GM12874 (cell line): ENCODE measurements around the gene ZCCHC2.

Source experiments
- TF ChIP-seq, protein P1 (sequence below): IDR thresholded peaks from 2 replicates; pipeline ENCODE4 v1.5.1; 2011; ENCODE audit warnings: low read depth, mild to moderate bottlenecking, control low read depth, low read length, moderate library complexity; ENCODE audit not compliant: insufficient read depth

The ZCCHC2 gene

GRCh38 chr18:62522178-62522503 is 684 bp upstream of the ZCCHC2 start:
- TF ChIP-seq, protein P1, sequence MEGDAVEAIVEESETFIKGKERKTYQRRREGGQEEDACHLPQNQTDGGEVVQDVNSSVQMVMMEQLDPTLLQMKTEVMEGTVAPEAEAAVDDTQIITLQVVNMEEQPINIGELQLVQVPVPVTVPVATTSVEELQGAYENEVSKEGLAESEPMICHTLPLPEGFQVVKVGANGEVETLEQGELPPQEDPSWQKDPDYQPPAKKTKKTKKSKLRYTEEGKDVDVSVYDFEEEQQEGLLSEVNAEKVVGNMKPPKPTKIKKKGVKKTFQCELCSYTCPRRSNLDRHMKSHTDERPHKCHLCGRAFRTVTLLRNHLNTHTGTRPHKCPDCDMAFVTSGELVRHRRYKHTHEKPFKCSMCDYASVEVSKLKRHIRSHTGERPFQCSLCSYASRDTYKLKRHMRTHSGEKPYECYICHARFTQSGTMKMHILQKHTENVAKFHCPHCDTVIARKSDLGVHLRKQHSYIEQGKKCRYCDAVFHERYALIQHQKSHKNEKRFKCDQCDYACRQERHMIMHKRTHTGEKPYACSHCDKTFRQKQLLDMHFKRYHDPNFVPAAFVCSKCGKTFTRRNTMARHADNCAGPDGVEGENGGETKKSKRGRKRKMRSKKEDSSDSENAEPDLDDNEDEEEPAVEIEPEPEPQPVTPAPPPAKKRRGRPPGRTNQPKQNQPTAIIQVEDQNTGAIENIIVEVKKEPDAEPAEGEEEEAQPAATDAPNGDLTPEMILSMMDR: no peak

DNA sequence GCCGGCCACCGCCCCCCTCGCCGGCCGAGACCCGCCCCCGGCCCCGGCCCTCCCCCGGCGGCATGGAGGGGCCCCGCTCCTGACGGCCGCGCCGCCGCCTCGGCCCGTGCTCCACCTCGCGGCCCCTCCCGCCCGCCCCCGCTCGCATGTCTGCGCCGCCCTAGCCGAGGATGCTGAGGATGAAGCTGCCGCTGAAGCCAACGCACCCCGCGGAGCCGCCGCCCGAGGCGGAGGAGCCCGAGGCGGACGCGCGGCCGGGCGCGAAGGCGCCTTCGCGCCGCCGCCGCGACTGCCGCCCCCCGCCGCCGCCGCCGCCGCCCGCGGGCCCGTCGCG is 397 bp downstream of the ZCCHC2 start:
- TF ChIP-seq, protein P1: no peak

GRCh38 chr18:62523631-62524439 is 1.0 kb downstream of the ZCCHC2 start:
- TF ChIP-seq, protein P1: no peak

DNA sequence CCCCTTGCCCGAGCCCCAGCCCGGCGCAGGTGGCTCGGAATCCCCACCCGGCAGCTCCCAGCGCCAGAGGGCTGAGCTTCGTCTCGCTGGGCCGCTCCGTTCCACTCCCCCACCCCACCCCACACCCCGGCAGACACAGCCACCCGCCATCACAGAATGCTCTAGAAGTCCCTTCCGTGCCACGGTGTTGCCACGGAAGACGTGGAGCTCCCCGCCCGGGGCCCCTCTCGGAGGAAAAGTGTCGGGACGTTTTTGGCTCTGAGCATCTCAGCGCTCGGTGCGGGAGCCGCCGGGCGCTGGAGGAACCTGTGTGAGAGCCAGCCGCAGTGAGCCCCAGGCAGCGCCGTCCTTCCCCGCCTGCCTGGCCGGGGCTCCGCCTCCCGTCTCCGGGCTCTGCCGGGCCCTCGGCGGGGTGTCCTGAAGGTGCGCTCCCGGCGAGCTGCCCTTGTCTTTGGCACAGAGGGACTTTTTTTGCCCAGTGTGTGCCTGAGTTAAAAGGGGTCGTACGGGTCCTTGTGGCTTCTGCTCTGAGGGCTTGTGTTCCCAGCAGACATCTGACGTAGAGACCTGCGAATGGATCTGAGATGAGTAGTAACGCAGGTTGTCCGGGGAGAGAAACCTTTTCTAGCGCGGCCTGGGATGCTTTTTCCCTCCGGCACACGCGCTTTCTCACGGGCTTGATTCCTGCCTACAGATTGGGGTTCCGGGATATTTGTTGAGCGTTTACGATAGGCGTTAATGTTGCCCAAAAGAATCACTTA is 1.8 kb downstream of the ZCCHC2 start:
- TF ChIP-seq, protein P1: no peak

DNA sequence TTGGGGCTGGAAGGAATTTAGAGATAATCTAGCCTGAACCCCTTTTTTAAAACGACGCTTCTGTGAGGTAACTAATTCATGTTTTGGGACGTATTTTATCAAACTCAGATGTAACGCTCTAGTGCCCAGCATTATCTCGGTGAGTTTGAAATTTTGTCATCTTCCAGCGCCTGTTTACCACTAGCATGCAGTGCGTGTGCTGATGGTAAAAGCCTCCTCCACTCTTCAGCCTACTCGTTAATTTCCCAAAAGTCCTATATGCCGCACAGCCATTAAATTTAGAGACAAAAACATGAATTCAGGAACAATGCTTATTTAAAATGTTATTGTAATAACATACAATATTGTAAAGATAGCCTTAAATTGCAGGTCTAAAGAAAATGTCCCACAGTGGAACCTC is 2.8 kb downstream of the ZCCHC2 start:
- TF ChIP-seq, protein P1: no peak

DNA sequence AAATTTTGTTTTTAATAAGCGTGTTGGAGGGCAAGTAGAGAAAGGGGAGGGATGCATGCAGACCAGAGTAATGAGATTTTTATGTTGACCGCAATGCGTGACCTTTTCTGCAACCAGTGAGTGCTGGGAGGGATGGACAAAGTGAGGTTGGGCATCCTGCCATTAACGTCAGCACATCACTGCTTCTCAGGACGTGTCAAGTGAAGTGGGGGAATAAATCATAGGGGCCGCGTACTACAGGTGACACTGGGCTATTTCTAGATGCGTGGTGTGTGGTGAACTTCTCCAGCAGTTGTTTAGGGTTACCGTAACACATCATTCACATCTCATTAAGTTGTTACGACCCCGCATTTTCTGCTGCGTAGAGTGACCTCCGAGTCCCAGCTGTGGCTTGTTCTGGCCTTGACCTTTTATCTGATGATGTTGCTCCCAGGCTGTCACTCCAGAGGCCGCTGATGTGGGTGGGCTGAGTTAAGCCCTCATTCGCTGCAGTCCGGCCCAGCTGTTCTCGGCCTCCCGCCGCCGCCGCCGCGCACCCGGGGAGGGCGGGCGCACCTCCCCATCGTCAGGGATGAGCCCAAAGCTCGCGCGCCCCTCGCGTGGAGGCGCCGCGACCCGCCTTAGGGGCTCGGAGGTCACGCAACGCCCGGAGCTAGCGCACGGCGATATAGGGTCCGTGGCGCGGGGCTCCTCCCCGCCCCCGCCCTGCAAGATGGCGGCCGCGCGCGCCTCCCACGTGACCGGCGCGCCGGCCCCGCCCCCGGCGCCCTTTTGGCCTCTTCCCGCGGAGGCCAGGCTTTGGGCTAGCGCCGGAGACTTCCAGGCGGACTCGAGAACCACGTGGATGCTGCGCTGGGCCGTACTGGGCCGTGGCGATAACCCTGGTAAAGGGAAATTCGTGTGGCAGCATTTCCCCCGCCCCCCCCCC is 3.5 kb downstream of the ZCCHC2 start:
- TF ChIP-seq, protein P1: no peak

DNA sequence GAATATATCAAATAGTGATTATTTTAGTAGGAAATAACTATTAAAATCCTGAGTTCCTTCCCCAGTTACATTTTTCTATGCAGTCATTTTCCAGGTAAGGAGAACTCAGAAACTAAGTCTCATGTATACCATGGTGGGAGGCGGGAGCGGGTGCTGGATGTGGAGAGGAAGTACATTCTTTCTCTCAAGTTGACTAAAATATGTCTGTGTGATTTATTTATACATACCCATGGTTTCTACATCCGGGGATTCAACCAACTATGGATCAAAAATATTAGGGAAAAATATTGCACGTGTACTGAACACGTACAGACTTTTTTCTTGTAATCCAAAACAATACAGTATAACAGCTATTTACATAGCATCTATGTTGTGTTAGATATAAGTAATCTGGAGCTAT is 6.8 kb downstream of the ZCCHC2 start:
- TF ChIP-seq, protein P1: no peak
